ENCODE data around the gene ATXN7.

GRCh38 chr3:63991666-63992065 lies 128.0 kb downstream of the ATXN7 start:
- TF ChIP-seq, protein P1, sequence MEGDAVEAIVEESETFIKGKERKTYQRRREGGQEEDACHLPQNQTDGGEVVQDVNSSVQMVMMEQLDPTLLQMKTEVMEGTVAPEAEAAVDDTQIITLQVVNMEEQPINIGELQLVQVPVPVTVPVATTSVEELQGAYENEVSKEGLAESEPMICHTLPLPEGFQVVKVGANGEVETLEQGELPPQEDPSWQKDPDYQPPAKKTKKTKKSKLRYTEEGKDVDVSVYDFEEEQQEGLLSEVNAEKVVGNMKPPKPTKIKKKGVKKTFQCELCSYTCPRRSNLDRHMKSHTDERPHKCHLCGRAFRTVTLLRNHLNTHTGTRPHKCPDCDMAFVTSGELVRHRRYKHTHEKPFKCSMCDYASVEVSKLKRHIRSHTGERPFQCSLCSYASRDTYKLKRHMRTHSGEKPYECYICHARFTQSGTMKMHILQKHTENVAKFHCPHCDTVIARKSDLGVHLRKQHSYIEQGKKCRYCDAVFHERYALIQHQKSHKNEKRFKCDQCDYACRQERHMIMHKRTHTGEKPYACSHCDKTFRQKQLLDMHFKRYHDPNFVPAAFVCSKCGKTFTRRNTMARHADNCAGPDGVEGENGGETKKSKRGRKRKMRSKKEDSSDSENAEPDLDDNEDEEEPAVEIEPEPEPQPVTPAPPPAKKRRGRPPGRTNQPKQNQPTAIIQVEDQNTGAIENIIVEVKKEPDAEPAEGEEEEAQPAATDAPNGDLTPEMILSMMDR (conservative IDR thresholded peaks at IDR 0.05 in 1 of 2, IDR thresholded peaks at IDR 0.05 in 1 of 2; ENCODE audit: extremely low read depth in 1 of 2, insufficient read depth in 1 of 2, low read depth in 1 of 2, low read length in 2 of 2) = no peak
- no peak for TF ChIP-seq EZH2 (IDR thresholded peaks at IDR 0.05; ENCODE audit: borderline replicate concordance, low read length)

Measured in mammary epithelial cell (primary cell).